Uterus (tissue), 2 donors: Measurements from ENCODE around the gene MON1B.

Experiments
- POLR2A ChIP-seq, 2 donors: fragments of 450-650 bp; IDR thresholded peaks; one replicate each; pipeline ENCODE4 v1.6.1; 2016; ENCODE audit warnings: antibody characterized with exemption in 2 of 2, mild to moderate bottlenecking in 1 of 2, moderate library complexity in 1 of 2
- TF ChIP-seq, protein P1 (sequence below), 4 experiments: fragments of 200-600 bp in 2 of 4; fragments of 450-650 bp in 2 of 4; sonication (generic) in 2 of 4; IDR thresholded peaks; one replicate each; pipeline ENCODE4 v1.5.1; 2016 to 2019; ENCODE audit warnings: antibody characterized with exemption in 4 of 4, mild to moderate bottlenecking in 2 of 4, moderate library complexity in 1 of 4

- TF ChIP-seq POLR2A (IDR thresholded peaks at IDR 0.05): no peak
- TF ChIP-seq, protein P1, sequence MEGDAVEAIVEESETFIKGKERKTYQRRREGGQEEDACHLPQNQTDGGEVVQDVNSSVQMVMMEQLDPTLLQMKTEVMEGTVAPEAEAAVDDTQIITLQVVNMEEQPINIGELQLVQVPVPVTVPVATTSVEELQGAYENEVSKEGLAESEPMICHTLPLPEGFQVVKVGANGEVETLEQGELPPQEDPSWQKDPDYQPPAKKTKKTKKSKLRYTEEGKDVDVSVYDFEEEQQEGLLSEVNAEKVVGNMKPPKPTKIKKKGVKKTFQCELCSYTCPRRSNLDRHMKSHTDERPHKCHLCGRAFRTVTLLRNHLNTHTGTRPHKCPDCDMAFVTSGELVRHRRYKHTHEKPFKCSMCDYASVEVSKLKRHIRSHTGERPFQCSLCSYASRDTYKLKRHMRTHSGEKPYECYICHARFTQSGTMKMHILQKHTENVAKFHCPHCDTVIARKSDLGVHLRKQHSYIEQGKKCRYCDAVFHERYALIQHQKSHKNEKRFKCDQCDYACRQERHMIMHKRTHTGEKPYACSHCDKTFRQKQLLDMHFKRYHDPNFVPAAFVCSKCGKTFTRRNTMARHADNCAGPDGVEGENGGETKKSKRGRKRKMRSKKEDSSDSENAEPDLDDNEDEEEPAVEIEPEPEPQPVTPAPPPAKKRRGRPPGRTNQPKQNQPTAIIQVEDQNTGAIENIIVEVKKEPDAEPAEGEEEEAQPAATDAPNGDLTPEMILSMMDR (IDR thresholded peaks at IDR 0.05): no peak
These were observed 55.2 kb downstream of the MON1B start for GRCh38 chr16:77246150-77246549.
